ENCODE data around the gene SEPTIN2. TPM values are rescaled to one million over a fixed set of nuclear protein-coding genes. Genes with fewer than 3 reads are reported as not detected.
A peak's percentile ranks its signal among the peaks of the same experiment; 100 is the strongest.

Gene SEPTIN2
- total and polyA plus RNA-seq, 3 experiments from 2014 or later: 187 to 319 (median 301) TPM

- Mint-ChIP-seq H3K27me3 (no peaks in the 10 kb centered on the region), H3K4me3 (no peak overlapping the region), H3K4me1 (peaks cover 20 to 38% (median 22%) of the 10 kb centered on the region in 3 donors), H3K9me3 (no peaks in the 10 kb centered on the region), H3K36me3 (peaks cover 12 to 83% (median 13%) of the 10 kb centered on the region in 3 donors), H3K27ac (peak overlapping the region in 1 of 8 donors; percentile 37)
- Histone ChIP-seq H3K36me3 (ENCODE audit: insufficient read depth, low read length) (peaks cover 19% of the 10 kb centered on the region), H3K9me3 (ENCODE audit: low read length) (no peaks in the 10 kb centered on the region), H3K27ac (ENCODE audit: low read depth, low read length) (no peak overlapping the region), H3K27me3 (ENCODE audit: insufficient read depth, low read length, poor library complexity, severe bottlenecking) (no peaks in the 10 kb centered on the region), H3K4me3 (ENCODE audit: low read length) (no peak overlapping the region), H3K4me1 (ENCODE audit: insufficient read depth, low read length) (no peaks in the 10 kb centered on the region)
- ChIA-PET POLR2A (no interaction called here), CTCF (no interaction called here)
- no peak for DNase-seq
Measured at GRCh38 chr2:241329669-241330615, 14.2 kb downstream of the SEPTIN2 start.

- POLR2A ChIA-PET: no interaction called here
Measured at GRCh38 chr2:241330616-241330981, 14.9 kb downstream of the SEPTIN2 start.

GRCh38 chr2:241334813-241335212 lies 19.1 kb downstream of the SEPTIN2 start:
- no peak overlapping the region for H3K4me3 Mint-ChIP-seq
- Histone ChIP-seq H3K9me3 (ENCODE audit: low read length) (no peaks in the 10 kb centered on the region), H3K4me1 (ENCODE audit: insufficient read depth, low read length) (peaks cover 3% of the 10 kb centered on the region), H3K27me3 (ENCODE audit: insufficient read depth, low read length, poor library complexity, severe bottlenecking) (no peaks in the 10 kb centered on the region), H3K36me3 (ENCODE audit: insufficient read depth, low read length) (peaks cover 25% of the 10 kb centered on the region), H3K27ac (ENCODE audit: low read depth, low read length) (no peak overlapping the region), H3K4me3 (ENCODE audit: low read length) (no peak overlapping the region)
- ChIA-PET POLR2A (no interaction called here), CTCF (no interaction called here)
- H3K36me3 Mint-ChIP-seq: peaks cover 0 to 83% (median 14%) of the 10 kb centered on the region in 3 donors
- H3K9me3 Mint-ChIP-seq: no peaks in the 10 kb centered on the region
- H3K4me1 Mint-ChIP-seq: peaks cover 18 to 45% (median 24%) of the 10 kb centered on the region in 3 donors
- no peak for DNase-seq
- no peaks in the 10 kb centered on the region for H3K27me3 Mint-ChIP-seq
- H3K27ac Mint-ChIP-seq: no peak overlapping the region

More at GRCh38 chr2:241330616-241330981, 14.9 kb downstream of the SEPTIN2 start:
- H3K27ac ChIP-seq (ENCODE audit: low read depth, low read length): no peak overlapping the region
- peaks cover 19% of the 10 kb centered on the region for H3K36me3 ChIP-seq (ENCODE audit: insufficient read depth, low read length)
- H3K4me3 ChIP-seq (ENCODE audit: low read length): no peak overlapping the region
- Mint-ChIP-seq H3K27me3 (no peaks in the 10 kb centered on the region), H3K4me1 (peaks cover 17 to 39% (median 18%) of the 10 kb centered on the region in 3 donors), H3K4me3 (no peak overlapping the region), H3K36me3 (peaks cover 12 to 84% (median 13%) of the 10 kb centered on the region in 3 donors), H3K9me3 (no peaks in the 10 kb centered on the region), H3K27ac (peak overlapping the region in 2 of 8 donors; percentile 12 to 17)
- no peaks in the 10 kb centered on the region for H3K9me3 ChIP-seq (ENCODE audit: low read length)
- DNase-seq: no peak
- H3K4me1 ChIP-seq (ENCODE audit: insufficient read depth, low read length): no peaks in the 10 kb centered on the region
- CTCF ChIA-PET: no interaction called here
- H3K27me3 ChIP-seq (ENCODE audit: insufficient read depth, low read length, poor library complexity, severe bottlenecking): no peaks in the 10 kb centered on the region

- Mint-ChIP-seq H3K27me3 (no peaks in the 10 kb centered on the region), H3K9me3 (no peaks in the 10 kb centered on the region), H3K27ac (peak overlapping the region in 5 of 8 donors; percentile 9 to 72 (median 61)), H3K36me3 (peaks cover 0 to 88% (median 31%) of the 10 kb centered on the region in 3 donors), H3K4me1 (peaks cover 17 to 34% (median 32%) of the 10 kb centered on the region in 3 donors), H3K4me3 (no peak overlapping the region)
- H3K27me3 ChIP-seq (ENCODE audit: insufficient read depth, low read length, poor library complexity, severe bottlenecking): no peaks in the 10 kb centered on the region
- no peak overlapping the region for H3K27ac ChIP-seq (ENCODE audit: low read depth, low read length)
- peaks cover 51% of the 10 kb centered on the region for H3K36me3 ChIP-seq (ENCODE audit: insufficient read depth, low read length)
- H3K4me1 ChIP-seq (ENCODE audit: insufficient read depth, low read length): peaks cover 17% of the 10 kb centered on the region
- H3K4me3 ChIP-seq (ENCODE audit: low read length): no peak overlapping the region
- no peak for DNase-seq
- POLR2A ChIA-PET: no interaction called here
- no peaks in the 10 kb centered on the region for H3K9me3 ChIP-seq (ENCODE audit: low read length)
- CTCF ChIA-PET: no interaction called here
Measured at GRCh38 chr2:241339839-241340630, 24.3 kb downstream of the SEPTIN2 start.

- peak in 1 of 5 donors; percentile 29 for DNase-seq
- peaks cover 16 to 29% (median 27%) of the 10 kb centered on the region in 3 donors for H3K4me1 Mint-ChIP-seq
- H3K4me3 Mint-ChIP-seq: peak overlapping the region in 1 of 7 donors; percentile 58
- Histone ChIP-seq H3K4me3 (ENCODE audit: low read length) (no peak overlapping the region), H3K4me1 (ENCODE audit: insufficient read depth, low read length) (peaks cover 17% of the 10 kb centered on the region), H3K27ac (ENCODE audit: low read depth, low read length) (no peak overlapping the region), H3K36me3 (ENCODE audit: insufficient read depth, low read length) (peaks cover 55% of the 10 kb centered on the region), H3K27me3 (ENCODE audit: insufficient read depth, low read length, poor library complexity, severe bottlenecking) (no peaks in the 10 kb centered on the region), H3K9me3 (ENCODE audit: low read length) (no peaks in the 10 kb centered on the region)
- H3K27ac Mint-ChIP-seq: peak overlapping the region in 6 of 8 donors; percentile 0 to 77 (median 37)
- peaks cover 0 to 89% (median 31%) of the 10 kb centered on the region in 3 donors for H3K36me3 Mint-ChIP-seq
- no peaks in the 10 kb centered on the region for H3K27me3 Mint-ChIP-seq
- ChIA-PET POLR2A (no interaction called here), CTCF (no interaction called here)
- no peaks in the 10 kb centered on the region for H3K9me3 Mint-ChIP-seq
Measured at GRCh38 chr2:241340631-241341163, 25.0 kb downstream of the SEPTIN2 start.

- no peak for DNase-seq
- H3K36me3 ChIP-seq (ENCODE audit: insufficient read depth, low read length): peaks cover 58% of the 10 kb centered on the region
- H3K4me1 Mint-ChIP-seq: peaks cover 8 to 18% (median 12%) of the 10 kb centered on the region in 3 donors
- H3K27me3 Mint-ChIP-seq: no peaks in the 10 kb centered on the region
- H3K36me3 Mint-ChIP-seq: peaks cover 4 to 91% (median 28%) of the 10 kb centered on the region in 3 donors
- H3K9me3 Mint-ChIP-seq: no peaks in the 10 kb centered on the region
- peak overlapping the region in 2 of 8 donors; percentile 17 to 47 for H3K27ac Mint-ChIP-seq
- no peak overlapping the region for H3K4me3 Mint-ChIP-seq
- ChIA-PET POLR2A (no interaction called here), CTCF (no interaction called here)
- no peaks in the 10 kb centered on the region for H3K27me3 ChIP-seq (ENCODE audit: insufficient read depth, low read length, poor library complexity, severe bottlenecking)
- no peak overlapping the region for H3K27ac ChIP-seq (ENCODE audit: low read depth, low read length)
- H3K9me3 ChIP-seq (ENCODE audit: low read length): no peaks in the 10 kb centered on the region
- H3K4me1 ChIP-seq (ENCODE audit: insufficient read depth, low read length): peaks cover 11% of the 10 kb centered on the region
- no peak overlapping the region for H3K4me3 ChIP-seq (ENCODE audit: low read length)
Measured at GRCh38 chr2:241344925-241345651, 29.4 kb downstream of the SEPTIN2 start.

- Histone ChIP-seq H3K4me1 (ENCODE audit: insufficient read depth, low read length) (no peaks in the 10 kb centered on the region), H3K27ac (ENCODE audit: low read depth, low read length) (no peak overlapping the region), H3K9me3 (ENCODE audit: low read length) (no peaks in the 10 kb centered on the region), H3K4me3 (ENCODE audit: low read length) (no peak overlapping the region), H3K27me3 (ENCODE audit: insufficient read depth, low read length, poor library complexity, severe bottlenecking) (no peaks in the 10 kb centered on the region), H3K36me3 (ENCODE audit: insufficient read depth, low read length) (peaks cover 48% of the 10 kb centered on the region)
- no peaks in the 10 kb centered on the region for H3K27me3 Mint-ChIP-seq
- ChIA-PET CTCF (no interaction called here), POLR2A (no interaction called here)
- peaks cover 9 to 86% (median 25%) of the 10 kb centered on the region in 3 donors for H3K36me3 Mint-ChIP-seq
- DNase-seq: no peak
- no peak overlapping the region for H3K4me3 Mint-ChIP-seq
- no peaks in the 10 kb centered on the region for H3K9me3 Mint-ChIP-seq
- H3K4me1 Mint-ChIP-seq: no peaks in the 10 kb centered on the region
- no peak overlapping the region for H3K27ac Mint-ChIP-seq
Measured at GRCh38 chr2:241349941-241350340, 34.2 kb downstream of the SEPTIN2 start.

All from CD8-positive, alpha-beta memory T cell (primary cell).